A549 (cell line): Measurements from ENCODE around the gene CLASP1. TPM values are rescaled to one million over a fixed set of nuclear protein-coding genes. Genes with fewer than 3 reads are reported as not detected.

Experiments used
- ATAC-seq, 2 experiments: fragments of 200-7000 bp in 1 of 2; fragments of >200 bp in 1 of 2; cut with Nextera tagmentation in 1 of 2; cut with Tn5 transposase in 1 of 2; 3 replicates each; pipeline versions ENCODE4 v1.8.0 to v1.9.1; 2018 to 2020; ENCODE audit warnings: mild to moderate bottlenecking in 1 of 2, moderate library complexity in 1 of 2
- CTCF ChIA-PET: fragments of 300-600 bp; sonication (Branson Sonifier 250); formaldehyde crosslinking; extraction: SDS; loops from one replicate; lab custom pipeline; 2021; ENCODE audit warnings: antibody characterized with exemption, inconsistent platforms; lab: Yijun Ruan, JAX
- POLR2A ChIA-PET: fragments of 350-600 bp; formaldehyde crosslinking; extraction: SDS; loops from one replicate; lab custom pipeline; 2021; ENCODE audit warnings: antibody characterized with exemption, inconsistent platforms; lab: Yijun Ruan, JAX
- DNase-seq, 2 experiments: peaks; one replicate each; pipeline versions ENCODE4 v3.0.0 to v3.0.0-alpha.2; 2011 to 2016; ENCODE audit warnings: low read depth in 1 of 2, low spot score in 1 of 2
- FAIRE-seq: peaks from 2 replicates; lab custom pipeline; 2011; peaks lifted over from hg19 to GRCh38; lab: Jason Lieb, UNC
- H3K27ac ChIP-seq, 2 experiments: fragments of >200 bp; sonication (Bioruptor Twin); formaldehyde crosslinking; 3 replicates each; pipeline ENCODE4 v1.5.1; 2016 to 2017
- H3K4me1 ChIP-seq: fragments of >200 bp; sonication (Bioruptor Twin); formaldehyde crosslinking; 3 replicates; pipeline ENCODE4 v1.6.1; 2016
- H3K4me2 ChIP-seq: fragments of >200 bp; sonication (Bioruptor Twin); formaldehyde crosslinking; 3 replicates; pipeline ENCODE4 v1.6.1; 2016
- H3K4me3 ChIP-seq: fragments of >200 bp; sonication (Bioruptor Twin); formaldehyde crosslinking; 3 replicates; pipeline ENCODE4 v1.5.1; 2016
- H3K9me3 ChIP-seq: fragments of >200 bp; sonication (Bioruptor Twin); formaldehyde crosslinking; 3 replicates; pipeline ENCODE4 v1.6.1; 2016
- BHLHE40 ChIP-seq: IDR thresholded peaks from 2 replicates; pipeline ENCODE4 v1.6.1; 2012; ENCODE audit warnings: low read depth, low read length, inconsistent platforms
- E2F6 ChIP-seq: IDR thresholded peaks from 2 replicates; pipeline ENCODE4 v1.6.1; 2012; ENCODE audit warnings: low read depth, borderline replicate concordance
- EHF ChIP-seq: fragments of 250-450 bp; sonication (Bioruptor Pico); IDR thresholded peaks from 2 replicates; pipeline ENCODE4 v1.5.0; 2020; ENCODE audit warnings: mild to moderate bottlenecking
- EHMT2 ChIP-seq: fragments of 200-600 bp; sonication (generic); IDR thresholded peaks from 2 replicates; pipeline ENCODE4 v1.6.1; 2016; ENCODE audit warnings: antibody characterized with exemption, low read depth, mild to moderate bottlenecking, moderate library complexity
- ESRRA ChIP-seq: fragments of 150-350 bp; IDR thresholded peaks from 2 replicates; pipeline ENCODE4 v1.6.1; 2014; ENCODE audit warnings: mild to moderate bottlenecking, low read length, borderline replicate concordance
- HDAC2 ChIP-seq: fragments of 200-600 bp; sonication (generic); IDR thresholded peaks from 2 replicates; pipeline ENCODE4 v1.6.1; 2016
- HES2 ChIP-seq: fragments of >200 bp; sonication (Bioruptor Twin); formaldehyde crosslinking; IDR thresholded peaks from 2 replicates; pipeline ENCODE4 v1.6.1; 2016
- HOXB5 ChIP-seq: fragments of 250-450 bp; sonication (Bioruptor Pico); IDR thresholded peaks from 2 replicates; pipeline ENCODE4 v1.5.0; 2020; ENCODE audit warnings: mild to moderate bottlenecking, moderate library complexity
- JUNB ChIP-seq: fragments of >200 bp; sonication (Bioruptor Twin); formaldehyde crosslinking; IDR thresholded peaks from 2 replicates; pipeline ENCODE4 v1.6.1; 2016
- KDM1A ChIP-seq: fragments of 200-600 bp; sonication (generic); IDR thresholded peaks from 2 replicates; pipeline ENCODE4 v1.6.1; 2016; ENCODE audit warnings: low read depth, mild to moderate bottlenecking
- PBX3 ChIP-seq: IDR thresholded peaks from 2 replicates; pipeline ENCODE4 v1.6.1; 2012
- RCOR1 ChIP-seq: fragments of 150-350 bp; IDR thresholded peaks from 2 replicates; pipeline ENCODE4 v1.6.1; 2014; ENCODE audit warnings: antibody characterized with exemption, low read length, low read depth
- TFCP2L1 ChIP-seq: fragments of 250-450 bp; sonication (Bioruptor Pico); IDR thresholded peaks from 2 replicates; pipeline ENCODE4 v1.5.0; 2021; ENCODE audit warnings: mild to moderate bottlenecking
- ZC3H11A ChIP-seq: fragments of 450-650 bp; IDR thresholded peaks from 2 replicates; pipeline ENCODE4 v1.6.1; 2014; ENCODE audit warnings: antibody characterized with exemption, mild to moderate bottlenecking
- ZNF302 ChIP-seq: fragments of 250-450 bp; sonication (Bioruptor Pico); IDR thresholded peaks from 2 replicates; pipeline ENCODE4 v1.9.0; 2021; ENCODE audit warnings: inconsistent platforms, mild to moderate bottlenecking, moderate library complexity
- ZSCAN20 ChIP-seq: fragments of 250-450 bp; sonication (Bioruptor Pico); IDR thresholded peaks from 2 replicates; pipeline ENCODE4 v1.8.0; 2022; ENCODE audit warnings: mild to moderate bottlenecking, moderate library complexity
- WGBS: methylation state at CpG from one replicate; pipeline ENCODE4 v1.1.6; 2017; ENCODE audit errors: missing lambda C conversion rate; 5-methylcytosine and 5-hydroxymethylcytosine counted together
- polyA plus RNA-seq, 4 experiments: library from polyadenylated mRNA; depleted of rRNA in 3 of 4; stranded (reverse); fragments of >200 nt; fragmentation: RNase III in 1 of 4; extraction: RNeasy Plus Mini Kit Qiagen cat#74134 plus additional on column Dnase treatment in 1 of 4; gene quantifications; 2 replicates in 3 of 4; 3 replicates in 1 of 4; pipeline ENCODE4 v1.2.3, GENCODE V29; 2011 to 2017
- TF ChIP-seq, protein P1 (sequence below): fragments of >200 bp; sonication (Bioruptor Twin); formaldehyde crosslinking; IDR thresholded peaks from 3 replicates; pipeline ENCODE4 v1.6.1; 2016
- TF ChIP-seq, protein P2 (sequence below): fragments of 450-650 bp; IDR thresholded peaks from 2 replicates; pipeline ENCODE4 v1.6.1; 2014; ENCODE audit warnings: antibody characterized with exemption

The CLASP1 gene
- polyA plus RNA-seq, 2 of the 4 experiments (the other 2 are of a cell fraction): 11.7 to 15.8 TPM

- FAIRE-seq: no peak
- H3K4me2 ChIP-seq: no peak overlapping the region
- POLR2A ChIA-PET: interaction anchor here (0.6 kb wide), 1 partner anchor 82 kb away, joined by 3 read pairs; no protein-coding TSS in a partner anchor
Observed at GRCh38 chr2:121613774-121614173, 35.5 kb downstream of the CLASP1 start.

GRCh38 chr2:121613152-121613551, 36.1 kb downstream of the CLASP1 start:
- no peak for FAIRE-seq
- no peak overlapping the region for H3K27ac ChIP-seq
- POLR2A ChIA-PET: no interaction called here
- ATAC-seq: no peak
- H3K9me3 ChIP-seq: no peaks in the 10 kb centered on the region
- H3K4me2 ChIP-seq: no peak overlapping the region
- DNase-seq: no peak
- H3K4me3 ChIP-seq: no peak overlapping the region
- CTCF ChIA-PET: interaction anchor here (1.1 kb wide), 2 partner anchors 15 to 16 kb away, joined by 3 to 4 read pairs; no protein-coding TSS in a partner anchor
- TF ChIP-seq, protein P1, sequence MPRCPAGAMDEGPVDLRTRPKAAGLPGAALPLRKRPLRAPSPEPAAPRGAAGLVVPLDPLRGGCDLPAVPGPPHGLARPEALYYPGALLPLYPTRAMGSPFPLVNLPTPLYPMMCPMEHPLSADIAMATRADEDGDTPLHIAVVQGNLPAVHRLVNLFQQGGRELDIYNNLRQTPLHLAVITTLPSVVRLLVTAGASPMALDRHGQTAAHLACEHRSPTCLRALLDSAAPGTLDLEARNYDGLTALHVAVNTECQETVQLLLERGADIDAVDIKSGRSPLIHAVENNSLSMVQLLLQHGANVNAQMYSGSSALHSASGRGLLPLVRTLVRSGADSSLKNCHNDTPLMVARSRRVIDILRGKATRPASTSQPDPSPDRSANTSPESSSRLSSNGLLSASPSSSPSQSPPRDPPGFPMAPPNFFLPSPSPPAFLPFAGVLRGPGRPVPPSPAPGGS: no peak
- no peak for TF ChIP-seq ZNF302 (CRISPR knock-in tag)
- TF ChIP-seq HOXB5 (CRISPR knock-in tag): no peak
- TF ChIP-seq TFCP2L1 (CRISPR knock-in tag): no peak
- no peak for TF ChIP-seq ZC3H11A
- TF ChIP-seq EHF (CRISPR knock-in tag): no peak
- TF ChIP-seq PBX3: no peak
- TF ChIP-seq HDAC2: no peak
- TF ChIP-seq, protein P2, sequence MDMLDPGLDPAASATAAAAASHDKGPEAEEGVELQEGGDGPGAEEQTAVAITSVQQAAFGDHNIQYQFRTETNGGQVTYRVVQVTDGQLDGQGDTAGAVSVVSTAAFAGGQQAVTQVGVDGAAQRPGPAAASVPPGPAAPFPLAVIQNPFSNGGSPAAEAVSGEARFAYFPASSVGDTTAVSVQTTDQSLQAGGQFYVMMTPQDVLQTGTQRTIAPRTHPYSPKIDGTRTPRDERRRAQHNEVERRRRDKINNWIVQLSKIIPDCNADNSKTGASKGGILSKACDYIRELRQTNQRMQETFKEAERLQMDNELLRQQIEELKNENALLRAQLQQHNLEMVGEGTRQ: no peak
- no peaks in the 10 kb centered on the region for H3K4me1 ChIP-seq

More at GRCh38 chr2:121613774-121614173, 35.5 kb downstream of the CLASP1 start:
- H3K4me3 ChIP-seq: no peak overlapping the region
- no peaks in the 10 kb centered on the region for H3K4me1 ChIP-seq
- H3K27ac ChIP-seq: no peak overlapping the region
- TF ChIP-seq, protein P2: no peak
- TF ChIP-seq BHLHE40 (no peak), HES2 (no peak), ESRRA (no peak), KDM1A (no peak), EHMT2 (no peak), RCOR1 (no peak), ZSCAN20 (CRISPR knock-in tag) (no peak), JUNB (no peak), E2F6 (no peak)
- TF ChIP-seq, all 56 proteins: peak for 0
- H3K9me3 ChIP-seq: no peaks in the 10 kb centered on the region
- CTCF ChIA-PET: interaction anchor here (1.1 kb wide), 2 partner anchors 14 to 17 kb away, joined by 3 to 4 read pairs; no protein-coding TSS in a partner anchor
- DNase-seq (no peak), ATAC-seq (no peak)
- WGBS: 91% methylated on average over 1 of the region's 1 CpG
